IMR-90 (cell line): ENCODE measurements around the gene RIPOR2. TPM values are rescaled to one million over a fixed set of nuclear protein-coding genes. Genes with fewer than 3 reads are reported as not detected.

Source experiments
- ATAC-seq: fragments of 200-7000 bp; cut with Tn5 transposase; 2 replicates; pipeline ENCODE4 v1.9.1; 2020; ENCODE audit warnings: low read depth, mild to moderate bottlenecking, moderate library complexity
- BruUV-seq: library from RNA; stranded (reverse); fragments of 400-500 nt; replicated peaks from 2 replicates; lab custom pipeline; 2021; lab: Mats Ljungman, UMichigan
- CTCF ChIA-PET: fragments of 300-600 bp; formaldehyde crosslinking; extraction: SDS; loops from one replicate; lab custom pipeline; 2021; ENCODE audit warnings: antibody characterized with exemption; lab: Yijun Ruan, JAX
- POLR2A ChIA-PET: fragments of 300-600 bp; sonication (Branson Sonifier 250); formaldehyde crosslinking; loops from one replicate; lab custom pipeline; 2022; ENCODE audit warnings: antibody characterized with exemption; ENCODE audit not compliant: unreplicated experiment; lab: Charles Lee
- DNase-seq: peaks from one replicate; pipeline ENCODE4 v3.0.0; 2013
- H2AFZ ChIP-seq: replicated peaks from 2 replicates; pipeline ENCODE3; 2013; ENCODE audit warnings: low read length, mild to moderate bottlenecking; ENCODE audit not compliant: poor library complexity
- H2AK5ac ChIP-seq: 2 replicates; pipeline ENCODE4 v1.6.1; 2013; ENCODE audit warnings: low read depth, low read length, inconsistent platforms
- H2AK9ac ChIP-seq: replicated peaks from 2 replicates; pipeline ENCODE3; 2013; ENCODE audit warnings: mild to moderate bottlenecking, low read depth, low read length, moderate library complexity; ENCODE audit not compliant: poor library complexity
- H2BK120ac ChIP-seq: 2 replicates; pipeline ENCODE4 v1.6.1; 2013; ENCODE audit warnings: low read depth, low read length, inconsistent platforms
- H2BK15ac ChIP-seq: 3 replicates; pipeline ENCODE4 v1.6.1; 2013; ENCODE audit warnings: low read depth, low read length, inconsistent platforms
- H2BK20ac ChIP-seq: 2 replicates; pipeline ENCODE4 v1.6.1; 2013; ENCODE audit warnings: low read depth, mild to moderate bottlenecking, inconsistent platforms, low read length, moderate library complexity
- H2BK5ac ChIP-seq: 2 replicates; pipeline ENCODE4 v1.6.1; 2013; ENCODE audit warnings: mild to moderate bottlenecking, low read depth, low read length, inconsistent platforms; ENCODE audit not compliant: poor library complexity, severe bottlenecking
- H3K14ac ChIP-seq: replicated peaks from 2 replicates; pipeline ENCODE4 v1.6.1; 2013; ENCODE audit warnings: low read depth, low read length, inconsistent platforms
- H3K18ac ChIP-seq: 2 replicates; pipeline ENCODE4 v1.6.1; 2013; ENCODE audit warnings: low read depth, low read length, control low read depth
- H3K23ac ChIP-seq: 2 replicates; pipeline ENCODE4 v1.6.1; 2013; ENCODE audit warnings: low read depth, low read length, inconsistent platforms
- H3K27ac ChIP-seq: 2 replicates; pipeline ENCODE4 v1.5.1; 2013; ENCODE audit warnings: mild to moderate bottlenecking, control low read depth, low read length; ENCODE audit not compliant: insufficient read depth
- H3K27me3 ChIP-seq: 2 replicates; pipeline ENCODE4 v1.6.1; 2013; ENCODE audit warnings: low read length; ENCODE audit not compliant: control insufficient read depth, insufficient read depth
- H3K36me3 ChIP-seq: 2 replicates; pipeline ENCODE4 v1.6.1; 2013; ENCODE audit warnings: low read length, mixed read lengths; ENCODE audit not compliant: control insufficient read depth, insufficient read depth
- H3K4ac ChIP-seq: 2 replicates; pipeline ENCODE4 v1.6.1; 2013; ENCODE audit warnings: low read depth, low read length, inconsistent platforms
- H3K4me1 ChIP-seq: 2 replicates; pipeline ENCODE4 v1.6.1; 2013; ENCODE audit warnings: low read length, mixed read lengths; ENCODE audit not compliant: control insufficient read depth, insufficient read depth
- H3K4me2 ChIP-seq: 2 replicates; pipeline ENCODE4 v1.6.1; 2013; ENCODE audit warnings: low read depth, mild to moderate bottlenecking, control low read depth, low read length, moderate library complexity
- H3K4me3 ChIP-seq: 2 replicates; pipeline ENCODE4 v1.5.1; 2013; ENCODE audit warnings: low read depth, mild to moderate bottlenecking, control low read depth, low read length, moderate library complexity; ENCODE audit not compliant: insufficient read depth
- H3K56ac ChIP-seq: 2 replicates; pipeline ENCODE4 v1.6.1; 2013; ENCODE audit warnings: low read length, inconsistent platforms; ENCODE audit not compliant: insufficient read depth; ENCODE audit errors: extremely low read depth
- H3K79me1 ChIP-seq, 2 experiments: 2 replicates each; pipeline ENCODE4 v1.6.1; 2013; ENCODE audit warnings: low read length in 2 of 2, inconsistent platforms in 1 of 2, low read depth in 1 of 2
- H3K9ac ChIP-seq: 2 replicates; pipeline ENCODE4 v1.6.1; 2013; ENCODE audit warnings: low read depth, low read length, control low read depth
- H3K9me1 ChIP-seq: 2 replicates; pipeline ENCODE4 v1.6.1; 2013; ENCODE audit warnings: low read length, inconsistent platforms; ENCODE audit not compliant: insufficient read depth
- H3K9me3 ChIP-seq: 2 replicates; pipeline ENCODE4 v1.6.1; 2013; ENCODE audit warnings: low read length; ENCODE audit not compliant: control insufficient read depth, insufficient read depth
- H4K20me1 ChIP-seq: 2 replicates; pipeline ENCODE4 v1.6.1; 2013; ENCODE audit warnings: low read length, inconsistent platforms; ENCODE audit not compliant: insufficient read depth
- H4K5ac ChIP-seq: 2 replicates; pipeline ENCODE4 v1.6.1; 2013; ENCODE audit warnings: mild to moderate bottlenecking, low read depth, low read length, control low read depth
- H4K8ac ChIP-seq, 2 experiments: 2 replicates each; pipeline ENCODE4 v1.6.1; 2013; ENCODE audit warnings: low read depth in 2 of 2, low read length in 2 of 2, control low read depth in 1 of 2, inconsistent platforms in 1 of 2
- H4K91ac ChIP-seq: 2 replicates; pipeline ENCODE4 v1.6.1; 2013; ENCODE audit warnings: low read depth, low read length, inconsistent platforms; ENCODE audit not compliant: insufficient read depth
- BHLHE40 ChIP-seq: fragments of 150-350 bp; IDR thresholded peaks from 2 replicates; pipeline ENCODE4 v1.6.1; 2016; ENCODE audit warnings: mild to moderate bottlenecking, low read depth, low read length
- CHD1 ChIP-seq: IDR thresholded peaks from 2 replicates; pipeline ENCODE4 v1.6.1; 2012; ENCODE audit warnings: low read depth, low read length, improper control_type of control experiment
- MAFK ChIP-seq: IDR thresholded peaks from 2 replicates; pipeline ENCODE4 v1.6.1; 2012; ENCODE audit warnings: low read depth, low read length, improper control_type of control experiment
- WGBS, 2 experiments: methylation state at CpG; one replicate each; pipeline versions ENCODE4 v1.1.5 to v1.1.7; 2013; ENCODE audit warnings: missing lambda C conversion rate in 2 of 2; ENCODE audit not compliant: insufficient read length in 1 of 2; ENCODE audit errors: extremely low coverage in 2 of 2; 5-methylcytosine and 5-hydroxymethylcytosine counted together
- dilution Hi-C: fragments of 300-500 bp; cut with HindIII; formaldehyde crosslinking; loops from one replicate; pipeline ENCODE4 v1.14.3; 2018; ENCODE audit warnings: low sequenced_read_pairs; ENCODE audit not compliant: unreplicated experiment
- in situ Hi-C: fragments of 300-500 bp; cut with MboI; formaldehyde crosslinking; loops from 3 replicates; pipeline ENCODE4 v1.14.3; 2019; ENCODE audit warnings: low sequenced_read_pairs, inconsistent platforms, mixed read lengths
- intact Hi-C: fragments of 100-400 bp; cut with micrococcal nuclease; formaldehyde crosslinking; loops from 2 replicates; pipeline ENCODE4 v1.10.0; 2022
- polyA plus RNA-seq, 3 experiments: library from polyadenylated mRNA; depleted of rRNA; stranded (reverse); fragments of >200 nt; gene quantifications; 2 replicates each; pipeline ENCODE4 v1.2.3, GENCODE V29; 2012; ENCODE audit warnings: low replicate concordance in 1 of 3
- total RNA-seq: library from RNA; depleted of rRNA; stranded (reverse); fragments of >200 nt; gene quantifications from 2 replicates; pipeline ENCODE4 v1.2.3, GENCODE V29; 2012

Gene RIPOR2
- total and polyA plus RNA-seq, 2 of the 4 experiments (the other 2 are of a cell fraction): 1.1 to 1.2 TPM

- H2AK9ac ChIP-seq: no peak overlapping the region
- TF ChIP-seq BHLHE40: no peak
- no peak for TF ChIP-seq CHD1
- no peak for TF ChIP-seq MAFK
- no TSS peak for BruUV-seq
- intact Hi-C loops (no loop called here), dilution Hi-C loops (no loop called here), in situ Hi-C loops (no loop called here)
- ATAC-seq (no peak), DNase-seq (no peak)
- H2AK5ac ChIP-seq: no peak overlapping the region
- H4K8ac ChIP-seq: no peak overlapping the region
- H3K14ac ChIP-seq: no peak overlapping the region
- no peak overlapping the region for H2BK5ac ChIP-seq
- H4K91ac ChIP-seq: no peak overlapping the region
- H3K4me2 ChIP-seq: no peak overlapping the region
- H3K4me3 ChIP-seq: no peak overlapping the region
- no peaks in the 10 kb centered on the region for H3K79me1 ChIP-seq
- POLR2A ChIA-PET: no interaction called here
- no peaks in the 10 kb centered on the region for H3K9me1 ChIP-seq
- H4K20me1 ChIP-seq: no peaks in the 10 kb centered on the region
- H2BK15ac ChIP-seq: no peak overlapping the region
- no peaks in the 10 kb centered on the region for H3K36me3 ChIP-seq
- H2BK20ac ChIP-seq: no peak overlapping the region
- H3K27ac ChIP-seq: no peak overlapping the region
- peaks cover 4% of the 10 kb centered on the region; the same call in 1 of the 2 replicates for H3K4me1 ChIP-seq
- no peak overlapping the region for H3K9ac ChIP-seq
- H2BK120ac ChIP-seq: no peak overlapping the region
- H3K27me3 ChIP-seq: peaks cover 1% of the 10 kb centered on the region; the same call in 1 of the 2 replicates
- H2AFZ ChIP-seq: no peak overlapping the region
- peaks cover 4% of the 10 kb centered on the region for H3K9me3 ChIP-seq
- WGBS, 2 experiments: 71% methylated on average over 1 of the region's 4 CpGs; no CpG with 5 or more reads in 1 of the 2 experiments
- no peak overlapping the region for H3K18ac ChIP-seq
- no peak overlapping the region for H3K23ac ChIP-seq
- CTCF ChIA-PET: interaction anchor here (1.3 kb wide), 1 partner anchor 12 kb away, joined by 3 read pairs; the partner anchor contains the start of gene RIPOR2
- H4K5ac ChIP-seq: no peak overlapping the region
- no peak overlapping the region for H3K56ac ChIP-seq
- H3K4ac ChIP-seq: no peak overlapping the region
These were observed 11.9 kb upstream of the RIPOR2 start for GRCh38 chr6:24947636-24948035.
